Adrenal gland (tissue), 12 donors: ENCODE data around the gene GRK3. TPM values are rescaled to one million over a fixed set of nuclear protein-coding genes. Genes with fewer than 3 reads are reported as not detected.

ENCODE experiments used
- DNase-seq, 7 donors: peaks; one replicate each; pipeline ENCODE4 v3.0.0-alpha.2; 2019 to 2020
- H3K27ac ChIP-seq, 5 donors: fragments of 200-600 bp; sonication (generic) in 4 of 5; 1 replicate in 3 of 5; 2 replicates in 2 of 5; pipeline versions ENCODE4 v1.5.1 to v1.8.0; 2016 to 2020; ENCODE audit warnings: mild to moderate bottlenecking in 1 of 5
- H3K27me3 ChIP-seq: fragments of 200-600 bp; 2 replicates; pipeline ENCODE4 v1.8.0; 2021
- H3K36me3 ChIP-seq, 2 donors: fragments of 200-600 bp; replicated peaks in 1 of 2; 1 replicate in 1 of 2; 2 replicates in 1 of 2; pipeline versions ENCODE4 v1.5.1 to v1.8.0; 2018 to 2022
- H3K4me1 ChIP-seq, 2 donors: fragments of 200-600 bp; replicated peaks in 1 of 2; 1 replicate in 1 of 2; 2 replicates in 1 of 2; pipeline versions ENCODE4 v1.5.1 to v1.8.0; 2018 to 2021
- H3K4me3 ChIP-seq, 4 donors: fragments of 200-600 bp; sonication (generic) in 3 of 4; one replicate each; pipeline ENCODE4 v1.5.1; 2016 to 2018
- H3K9me3 ChIP-seq, 3 donors: fragments of 200-600 bp; sonication (generic) in 1 of 3; replicated peaks in 1 of 3; 1 replicate in 2 of 3; 2 replicates in 1 of 3; pipeline versions ENCODE4 v1.5.1 to v1.8.0; 2016 to 2021
- POLR2A ChIP-seq, 2 donors: fragments of 450-650 bp; IDR thresholded peaks; one replicate each; pipeline ENCODE4 v1.6.1; 2017; ENCODE audit warnings: antibody characterized with exemption in 2 of 2, mild to moderate bottlenecking in 2 of 2, moderate library complexity in 1 of 2
- WGBS, 4 donors: extraction: QIAGEN DNeasy Blood & Tissue Kit in 2 of 4; methylation state at CpG; one replicate each; pipeline versions ENCODE4 v1.1.5 to v1.1.7; 2013 to 2017; 5-methylcytosine and 5-hydroxymethylcytosine counted together
- intact Hi-C, 2 donors: fragments of 100-400 bp; cut with DNase I; formaldehyde crosslinking; loops; one replicate each; pipeline versions ENCODE4 v1.14.1 to v1.15.0; 2022 to 2023
- polyA plus RNA-seq, 3 donors: library from polyadenylated mRNA; stranded (reverse); fragments of 200-250 nt in 2 of 3; fragments of 350-450 nt in 1 of 3; fragmentation: Illumina TruSeq in 1 of 3; extraction: RNeasy Lipid Tissue Mini Kit (QIAGEN cat#74804) in 1 of 3; gene quantifications; one replicate each; pipeline ENCODE4 v1.2.3, GENCODE V29; 2013 to 2014
- total RNA-seq, 9 donors: library from RNA; depleted of rRNA in 4 of 9; stranded (reverse); fragments of >200 nt in 4 of 9; fragments of 120-200 nt in 1 of 9; fragmentation: NEBNext Ultra II Directional in 1 of 9; extraction: Animal tissue kit (Norgen Biotek cat#: 25700) in 1 of 9; gene quantifications; one replicate each; pipeline versions ENCODE4 v1.1.0 to v1.2.4, GENCODE V29; 2013 to 2023
- TF ChIP-seq, protein P1 (sequence below), 6 experiments: fragments of 450-650 bp in 4 of 6; fragments of 200-600 bp in 2 of 6; sonication (generic) in 1 of 6; IDR thresholded peaks; 1 replicate in 5 of 6; 2 replicates in 1 of 6; pipeline versions ENCODE4 v1.5.1 to v1.8.0; 2016 to 2021; ENCODE audit warnings: antibody characterized with exemption in 6 of 6, mild to moderate bottlenecking in 2 of 6, moderate library complexity in 1 of 6
- donor health status: healthy with polysubstance abuse.
- donor health status: Bipolar disorder and iron deficiency.
- donor health status: DM: yes; HTN: yes; CAD: no.
- donor health status: DM: no; HTN: no; CAD: no.
- donor health status: DM: no; HTN: no; CAD: no.
- donor health status: DM: yes; HTN: yes; CAD: no.

Gene GRK3
- total and polyA plus RNA-seq, 12 donors: 3.2 to 20.9 (median 10.1) TPM

DNA sequence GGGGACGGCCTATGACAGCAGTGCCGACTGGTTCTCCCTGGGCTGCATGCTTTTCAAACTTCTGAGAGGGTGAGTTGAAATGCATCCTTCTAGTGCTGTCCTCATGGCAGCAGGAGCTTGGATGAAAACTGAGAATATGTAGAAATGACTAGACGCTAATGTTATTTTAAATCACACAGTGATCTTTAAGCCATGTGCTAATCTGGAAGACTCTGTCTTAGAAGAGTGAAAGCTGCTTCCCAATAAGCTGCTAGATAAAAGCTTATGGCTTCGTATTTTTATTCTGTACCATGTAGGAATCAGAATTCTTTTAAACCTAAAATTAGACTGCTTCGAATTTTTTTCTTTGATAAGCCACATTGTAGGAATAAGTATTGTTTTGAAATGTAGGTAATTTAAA lies 130.7 kb downstream of the GRK3 start:
- TF ChIP-seq POLR2A (IDR thresholded peaks at IDR 0.05): no peak
- TF ChIP-seq, protein P1, sequence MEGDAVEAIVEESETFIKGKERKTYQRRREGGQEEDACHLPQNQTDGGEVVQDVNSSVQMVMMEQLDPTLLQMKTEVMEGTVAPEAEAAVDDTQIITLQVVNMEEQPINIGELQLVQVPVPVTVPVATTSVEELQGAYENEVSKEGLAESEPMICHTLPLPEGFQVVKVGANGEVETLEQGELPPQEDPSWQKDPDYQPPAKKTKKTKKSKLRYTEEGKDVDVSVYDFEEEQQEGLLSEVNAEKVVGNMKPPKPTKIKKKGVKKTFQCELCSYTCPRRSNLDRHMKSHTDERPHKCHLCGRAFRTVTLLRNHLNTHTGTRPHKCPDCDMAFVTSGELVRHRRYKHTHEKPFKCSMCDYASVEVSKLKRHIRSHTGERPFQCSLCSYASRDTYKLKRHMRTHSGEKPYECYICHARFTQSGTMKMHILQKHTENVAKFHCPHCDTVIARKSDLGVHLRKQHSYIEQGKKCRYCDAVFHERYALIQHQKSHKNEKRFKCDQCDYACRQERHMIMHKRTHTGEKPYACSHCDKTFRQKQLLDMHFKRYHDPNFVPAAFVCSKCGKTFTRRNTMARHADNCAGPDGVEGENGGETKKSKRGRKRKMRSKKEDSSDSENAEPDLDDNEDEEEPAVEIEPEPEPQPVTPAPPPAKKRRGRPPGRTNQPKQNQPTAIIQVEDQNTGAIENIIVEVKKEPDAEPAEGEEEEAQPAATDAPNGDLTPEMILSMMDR (IDR thresholded peaks at IDR 0.05): no peak
- 88 to 91% (median 90%) methylated on average over 5 of the region's 5 CpGs for WGBS, 4 donors
- H3K9me3 ChIP-seq: no peaks in the 10 kb centered on the region
- intact Hi-C loops: no loop called here
- peaks cover 0 to 6% of the 10 kb centered on the region in 2 donors for H3K4me1 ChIP-seq
- no peak overlapping the region for H3K27ac ChIP-seq
- no peaks in the 10 kb centered on the region for H3K27me3 ChIP-seq
- H3K36me3 ChIP-seq: peaks cover 0 to 8% of the 10 kb centered on the region in 2 donors
- H3K4me3 ChIP-seq: no peak overlapping the region
- no peak for DNase-seq

DNA sequence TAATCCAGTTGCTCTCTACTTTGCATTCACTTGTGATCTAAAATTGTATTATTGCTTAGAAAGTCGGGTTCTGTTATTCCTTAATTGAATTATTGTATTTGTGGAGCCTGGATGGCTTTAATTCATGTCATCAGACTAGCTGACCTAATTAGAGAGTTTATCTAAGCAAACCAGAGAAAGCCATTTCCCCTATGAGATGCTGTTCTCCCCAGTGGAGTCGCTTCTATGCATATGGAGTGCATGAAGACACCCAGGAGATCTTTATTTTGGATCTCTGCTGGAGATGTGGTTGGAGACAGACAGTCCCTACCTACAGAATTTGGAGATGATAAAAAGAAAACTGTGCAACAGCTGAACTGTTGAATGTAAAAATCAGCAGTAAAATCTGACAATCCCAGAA lies 132.3 kb downstream of the GRK3 start:
- Histone ChIP-seq H3K36me3 (no peaks in the 10 kb centered on the region), H3K27ac (no peak overlapping the region), H3K4me3 (no peak overlapping the region), H3K9me3 (no peaks in the 10 kb centered on the region), H3K4me1 (peaks cover 0 to 14% of the 10 kb centered on the region in 2 donors), H3K27me3 (no peaks in the 10 kb centered on the region)
- intact Hi-C loops: no loop called here
- TF ChIP-seq, protein P1 (IDR thresholded peaks at IDR 0.05): no peak
- TF ChIP-seq POLR2A (IDR thresholded peaks at IDR 0.05): no peak
- no peak for DNase-seq
- 65 to 79% (median 74%) methylated on average over 2 of the region's 2 CpGs for WGBS, 4 donors

DNA sequence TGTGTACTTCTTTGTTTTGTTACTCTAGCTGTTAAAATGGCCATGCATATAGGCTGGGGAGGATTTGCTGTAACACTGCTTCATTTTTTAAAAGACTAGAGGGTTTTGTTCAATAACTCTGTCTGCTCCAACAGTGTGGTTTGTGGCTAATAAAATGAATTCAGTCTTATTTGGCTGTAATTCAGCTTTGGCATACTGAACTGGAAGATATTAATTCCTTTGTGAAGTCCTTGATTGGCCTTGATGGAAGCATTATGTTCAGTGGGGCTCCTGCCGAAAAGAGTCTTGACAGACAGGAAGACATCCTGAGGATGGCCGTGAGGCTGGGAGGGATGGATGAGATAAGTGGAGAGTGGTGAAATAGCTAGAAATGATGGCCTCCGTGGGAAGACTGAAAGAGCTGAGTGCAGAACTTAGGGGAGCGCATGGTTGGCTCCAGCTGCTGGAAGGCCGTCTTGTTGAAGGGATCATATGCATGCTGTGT lies 132.7 kb downstream of the GRK3 start:
- 66 to 87% (median 84%) methylated on average over 5 of the region's 5 CpGs for WGBS, 4 donors
- Histone ChIP-seq H3K27me3 (no peaks in the 10 kb centered on the region), H3K9me3 (no peaks in the 10 kb centered on the region), H3K36me3 (no peaks in the 10 kb centered on the region), H3K27ac (no peak overlapping the region), H3K4me1 (peaks cover 0 to 18% of the 10 kb centered on the region in 2 donors), H3K4me3 (no peak overlapping the region)
- TF ChIP-seq, protein P1 (IDR thresholded peaks at IDR 0.05): no peak
- TF ChIP-seq POLR2A (IDR thresholded peaks at IDR 0.05): no peak
- intact Hi-C loops: no loop called here
- no peak for DNase-seq

DNA sequence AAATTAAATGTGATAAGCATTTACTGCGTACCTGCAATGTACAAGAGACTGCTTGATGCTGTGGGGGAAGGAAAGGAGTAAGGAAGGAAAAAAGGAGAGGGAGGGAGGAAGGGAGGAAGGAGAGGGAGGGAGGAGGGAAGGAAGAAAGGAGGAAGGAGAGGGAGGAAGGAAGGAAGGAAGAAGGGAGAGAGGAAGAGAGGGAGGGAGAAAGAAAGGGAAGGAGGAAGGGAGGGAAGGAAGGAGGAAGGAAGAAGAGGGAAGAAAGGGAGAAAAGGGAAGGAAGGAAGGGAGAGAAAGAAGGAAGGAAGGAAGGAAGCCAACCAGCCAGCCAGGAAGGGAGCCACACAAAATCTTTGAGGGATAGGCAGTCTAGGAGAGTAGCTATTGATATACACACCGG lies 133.5 kb downstream of the GRK3 start:
- Histone ChIP-seq H3K36me3 (no peaks in the 10 kb centered on the region), H3K27ac (no peak overlapping the region), H3K27me3 (no peaks in the 10 kb centered on the region), H3K9me3 (no peaks in the 10 kb centered on the region), H3K4me1 (peaks cover 0 to 18% of the 10 kb centered on the region in 2 donors), H3K4me3 (no peak overlapping the region)
- WGBS, 4 donors: 88 to 94% (median 93%) methylated on average over 2 of the region's 2 CpGs
- TF ChIP-seq, protein P1 (IDR thresholded peaks at IDR 0.05): no peak
- TF ChIP-seq POLR2A (IDR thresholded peaks at IDR 0.05): no peak
- no peak for DNase-seq
- intact Hi-C loops: no loop called here
